Naive B cell (primary cell): ENCODE results near the gene SLC24A3. TPM values are rescaled to one million over a fixed set of nuclear protein-coding genes. Genes with fewer than 3 reads are reported as not detected.

Experiments
- ATAC-seq, 2 donors: fragments of 150-1000 bp; cut with Tn5 transposase; 2 replicates each; pipeline ENCODE4 v1.10.0; 2021; ENCODE audit warnings: low read depth in 2 of 2, mild to moderate bottlenecking in 2 of 2, moderate library complexity in 2 of 2
- DNase-seq: peaks from one replicate; pipeline ENCODE4 v3.0.0; 2022
- H3K27ac Mint-ChIP-seq, 6 donors: one replicate each; pipeline ENCODE4 v1.8.0; 2020 to 2022; ENCODE audit warnings: mild to moderate bottlenecking in 6 of 6, mixed read lengths in 6 of 6, moderate library complexity in 5 of 6, inconsistent platforms in 2 of 6
- H3K27me3 Mint-ChIP-seq, 3 donors: one replicate each; pipeline ENCODE4 v1.8.0; 2021 to 2022; ENCODE audit warnings: mixed read lengths in 3 of 3, mild to moderate bottlenecking in 1 of 3
- H3K36me3 Mint-ChIP-seq, 2 donors: one replicate each; pipeline ENCODE4 v1.8.0; 2020 to 2022; ENCODE audit warnings: mixed read lengths in 2 of 2, inconsistent platforms in 1 of 2, mild to moderate bottlenecking in 1 of 2
- H3K4me1 Mint-ChIP-seq, 3 donors: one replicate each; pipeline ENCODE4 v1.8.0; 2020 to 2022; ENCODE audit warnings: mixed read lengths in 3 of 3, inconsistent platforms in 1 of 3, mild to moderate bottlenecking in 1 of 3, moderate library complexity in 1 of 3
- H3K4me3 Mint-ChIP-seq, 8 donors: one replicate each; pipeline ENCODE4 v1.8.0; 2020 to 2022; ENCODE audit warnings: mild to moderate bottlenecking in 8 of 8, mixed read lengths in 8 of 8, moderate library complexity in 8 of 8, inconsistent platforms in 2 of 8
- H3K9me3 Mint-ChIP-seq, 7 donors: one replicate each; pipeline ENCODE4 v1.8.0; 2020 to 2022; ENCODE audit warnings: mixed read lengths in 7 of 7, mild to moderate bottlenecking in 5 of 7, inconsistent platforms in 2 of 7, moderate library complexity in 1 of 7
- polyA plus RNA-seq, 6 donors: library from polyadenylated mRNA; unstranded; fragments of 300-500 nt; fragmentation: Illumina TruSeq; gene quantifications; one replicate each; pipeline ENCODE4 v1.2.3, GENCODE V29; 2021; ENCODE audit warnings: low read depth in 6 of 6

The SLC24A3 gene
- polyA plus RNA-seq, 6 donors from 2014 or later = 0.09 to 0.13 TPM; not detected in 4

- Mint-ChIP-seq H3K4me3 (no peak overlapping the region), H3K27ac (peak overlapping the region in 1 of 6 donors; percentile 6), H3K9me3 (no peaks in the 10 kb centered on the region), H3K4me1 (no peaks in the 10 kb centered on the region), H3K36me3 (no peaks in the 10 kb centered on the region), H3K27me3 (peaks cover 0 to 6% (median 6%) of the 10 kb centered on the region in 3 donors)
- ATAC-seq = no peak
- no peak for DNase-seq
Observed at GRCh38 chr20:19546648-19547047, 334.2 kb downstream of the SLC24A3 start.

GRCh38 chr20:19547547-19547946 lies 335.1 kb downstream of the SLC24A3 start:
- DNase-seq = no peak
- no peak overlapping the region for H3K4me3 Mint-ChIP-seq
- peaks cover 0 to 6% (median 6%) of the 10 kb centered on the region in 3 donors for H3K27me3 Mint-ChIP-seq
- no peaks in the 10 kb centered on the region for H3K4me1 Mint-ChIP-seq
- no peak for ATAC-seq
- no peaks in the 10 kb centered on the region for H3K36me3 Mint-ChIP-seq
- no peak overlapping the region for H3K27ac Mint-ChIP-seq
- no peaks in the 10 kb centered on the region for H3K9me3 Mint-ChIP-seq

- Mint-ChIP-seq H3K4me1 (no peaks in the 10 kb centered on the region), H3K9me3 (no peaks in the 10 kb centered on the region), H3K27me3 (peaks cover 0 to 6% (median 1%) of the 10 kb centered on the region in 3 donors), H3K27ac (no peak overlapping the region), H3K36me3 (no peaks in the 10 kb centered on the region), H3K4me3 (no peak overlapping the region)
- ATAC-seq (no peak), DNase-seq (no peak)
Observed at GRCh38 chr20:19549896-19550295, 337.5 kb downstream of the SLC24A3 start.

GRCh38 chr20:19552221-19553180 lies 340.1 kb downstream of the SLC24A3 start:
- H3K27me3 Mint-ChIP-seq = no peaks in the 10 kb centered on the region
- H3K4me3 Mint-ChIP-seq = no peak overlapping the region
- ATAC-seq (no peak), DNase-seq (no peak)
- no peak overlapping the region for H3K27ac Mint-ChIP-seq
- H3K4me1 Mint-ChIP-seq = no peaks in the 10 kb centered on the region
- no peaks in the 10 kb centered on the region for H3K9me3 Mint-ChIP-seq
- no peaks in the 10 kb centered on the region for H3K36me3 Mint-ChIP-seq

- ATAC-seq = no peak
Observed at GRCh38 chr20:19554666-19555065, 342.2 kb downstream of the SLC24A3 start.

GRCh38 chr20:19555726-19556125 lies 343.3 kb downstream of the SLC24A3 start:
- no peaks in the 10 kb centered on the region for H3K36me3 Mint-ChIP-seq
- no peaks in the 10 kb centered on the region for H3K4me1 Mint-ChIP-seq
- no peak overlapping the region for H3K4me3 Mint-ChIP-seq
- peaks cover 0 to 8% (median 0%) of the 10 kb centered on the region in 3 donors for H3K27me3 Mint-ChIP-seq
- ATAC-seq = no peak
- DNase-seq = no peak
- H3K9me3 Mint-ChIP-seq = no peaks in the 10 kb centered on the region
- no peak overlapping the region for H3K27ac Mint-ChIP-seq

More at GRCh38 chr20:19554666-19555065, 342.2 kb downstream of the SLC24A3 start:
- Mint-ChIP-seq H3K27me3 (peaks cover 0 to 1% (median 0%) of the 10 kb centered on the region in 3 donors), H3K4me1 (no peaks in the 10 kb centered on the region), H3K36me3 (no peaks in the 10 kb centered on the region), H3K9me3 (no peaks in the 10 kb centered on the region), H3K4me3 (no peak overlapping the region), H3K27ac (no peak overlapping the region)
- no peak for DNase-seq

- no peak for ATAC-seq
- Mint-ChIP-seq H3K4me1 (no peaks in the 10 kb centered on the region), H3K4me3 (no peak overlapping the region), H3K27me3 (peaks cover 0 to 8% (median 0%) of the 10 kb centered on the region in 3 donors), H3K36me3 (no peaks in the 10 kb centered on the region), H3K9me3 (no peaks in the 10 kb centered on the region), H3K27ac (no peak overlapping the region)
- no peak for DNase-seq
Observed at GRCh38 chr20:19557291-19557690, 344.8 kb downstream of the SLC24A3 start.

GRCh38 chr20:19560881-19561480 lies 348.5 kb downstream of the SLC24A3 start:
- DNase-seq (no peak), ATAC-seq (no peak)
- Mint-ChIP-seq H3K27me3 (peaks cover 0 to 16% (median 7%) of the 10 kb centered on the region in 3 donors), H3K27ac (no peak overlapping the region), H3K4me3 (no peak overlapping the region), H3K9me3 (peaks cover 0 to 2% (median 0%) of the 10 kb centered on the region in 7 donors), H3K36me3 (no peaks in the 10 kb centered on the region), H3K4me1 (no peaks in the 10 kb centered on the region)

GRCh38 chr20:19562426-19562825 lies 350.0 kb downstream of the SLC24A3 start:
- Mint-ChIP-seq H3K4me3 (no peak overlapping the region), H3K36me3 (no peaks in the 10 kb centered on the region), H3K27ac (no peak overlapping the region), H3K9me3 (peaks cover 0 to 2% (median 0%) of the 10 kb centered on the region in 7 donors), H3K4me1 (no peaks in the 10 kb centered on the region), H3K27me3 (peaks cover 3 to 16% (median 12%) of the 10 kb centered on the region in 3 donors)
- DNase-seq (no peak), ATAC-seq (no peak)

GRCh38 chr20:19564261-19564660 lies 351.8 kb downstream of the SLC24A3 start:
- peaks cover 6 to 19% (median 17%) of the 10 kb centered on the region in 3 donors for H3K27me3 Mint-ChIP-seq
- no peak overlapping the region for H3K27ac Mint-ChIP-seq
- no peaks in the 10 kb centered on the region for H3K4me1 Mint-ChIP-seq

GRCh38 chr20:19565736-19566135 lies 353.3 kb downstream of the SLC24A3 start:
- Mint-ChIP-seq H3K27ac (no peak overlapping the region), H3K4me3 (no peak overlapping the region), H3K36me3 (peaks cover 0 to 9% of the 10 kb centered on the region in 2 donors), H3K9me3 (peaks cover 4 to 20% (median 12%) of the 10 kb centered on the region in 7 donors), H3K4me1 (no peaks in the 10 kb centered on the region), H3K27me3 (peaks cover 6 to 22% (median 20%) of the 10 kb centered on the region in 3 donors)
- DNase-seq (no peak), ATAC-seq (no peak)

More at GRCh38 chr20:19564261-19564660, 351.8 kb downstream of the SLC24A3 start:
- Mint-ChIP-seq H3K36me3 (no peaks in the 10 kb centered on the region), H3K9me3 (peaks cover 0 to 5% (median 2%) of the 10 kb centered on the region in 7 donors), H3K4me3 (no peak overlapping the region)
- ATAC-seq (no peak), DNase-seq (no peak)

GRCh38 chr20:19566226-19566945 lies 353.9 kb downstream of the SLC24A3 start:
- DNase-seq (no peak), ATAC-seq (no peak)
- Mint-ChIP-seq H3K27ac (no peak overlapping the region), H3K36me3 (peaks cover 0 to 9% of the 10 kb centered on the region in 2 donors), H3K4me3 (no peak overlapping the region), H3K4me1 (no peaks in the 10 kb centered on the region), H3K27me3 (peaks cover 6 to 22% (median 20%) of the 10 kb centered on the region in 3 donors), H3K9me3 (peaks cover 4 to 20% (median 12%) of the 10 kb centered on the region in 7 donors)

GRCh38 chr20:19568128-19568527 lies 355.7 kb downstream of the SLC24A3 start:
- no peaks in the 10 kb centered on the region for H3K4me1 Mint-ChIP-seq
- ATAC-seq = no peak
- no peak overlapping the region for H3K27ac Mint-ChIP-seq
- peaks cover 0 to 9% of the 10 kb centered on the region in 2 donors for H3K36me3 Mint-ChIP-seq
- peaks cover 4 to 20% (median 12%) of the 10 kb centered on the region in 7 donors for H3K9me3 Mint-ChIP-seq
- H3K27me3 Mint-ChIP-seq = peaks cover 6 to 27% (median 22%) of the 10 kb centered on the region in 3 donors
- no peak overlapping the region for H3K4me3 Mint-ChIP-seq
- DNase-seq = no peak
